Measurements from ENCODE around the gene TMEM207. TPM values are rescaled to one million over a fixed set of nuclear protein-coding genes. Genes with fewer than 3 reads are reported as not detected.
A peak's percentile ranks its signal among the peaks of the same experiment; 100 is the strongest.

Gene TMEM207
- total RNA-seq, 4 donors from 2014 or later, result not detected

DNA sequence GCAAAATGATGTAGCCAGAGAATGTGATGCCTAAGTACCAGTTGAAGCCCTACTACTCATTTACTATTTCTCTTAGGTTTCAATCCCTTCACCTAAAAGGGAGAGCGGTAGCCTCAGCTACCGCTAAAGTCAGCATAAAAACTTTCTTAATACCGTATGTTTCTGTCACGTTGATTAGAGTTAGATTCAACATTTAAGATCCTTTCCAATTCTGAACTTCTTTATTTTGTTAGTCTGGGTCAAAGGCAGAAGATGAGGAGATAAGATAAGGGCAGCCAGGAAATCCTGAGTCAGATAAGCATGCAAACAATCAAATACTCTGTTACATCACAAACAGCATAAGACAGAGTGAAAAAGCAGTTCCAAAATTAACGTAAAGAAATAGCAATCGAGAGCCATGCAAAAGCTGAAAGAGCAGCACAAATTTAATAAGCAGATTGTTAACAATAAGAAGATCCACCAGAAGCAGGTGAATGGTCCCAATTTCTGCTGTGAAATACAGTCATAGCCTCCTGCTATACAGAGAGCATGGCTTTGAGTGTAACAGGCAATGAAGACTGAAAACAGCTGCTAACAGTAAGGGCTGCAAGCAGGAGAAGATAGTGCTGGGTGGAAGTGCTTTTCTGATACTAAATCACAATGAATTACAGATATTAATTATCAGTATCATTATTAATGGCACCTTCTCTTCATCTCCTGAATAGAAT, 3.0 kb downstream of the TMEM207 start:
- Histone ChIP-seq H3K27me3 (no peaks in the 10 kb centered on the region), H3K4me1 (peaks cover 0 to 8% (median 0%) of the 10 kb centered on the region in 4 donors), H3K27ac (no peak overlapping the region), H3K36me3 (no peaks in the 10 kb centered on the region), H3K4me3 (no peak overlapping the region), H3K9me3 (no peaks in the 10 kb centered on the region)
- DNase-seq, result no peak
- intact Hi-C loops (cut with DNase I; ENCODE audit: low total_unique reads) (no loop called here), in situ Hi-C loops (cut with MboI; ENCODE audit: low pct_ligation_motif_present in 1 of 4, low pct_unique_long_range_greater_than_20kb in 1 of 4, low sequenced_read_pairs in 3 of 4) (loop anchor here in 1 of 4 donors (25.0 kb wide), 2 partner anchors 91 to 484 kb away; no protein-coding TSS in a partner anchor)
- TF ChIP-seq POLR2A (IDR thresholded peaks at IDR 0.05), result no peak
- TF ChIP-seq, protein P1, sequence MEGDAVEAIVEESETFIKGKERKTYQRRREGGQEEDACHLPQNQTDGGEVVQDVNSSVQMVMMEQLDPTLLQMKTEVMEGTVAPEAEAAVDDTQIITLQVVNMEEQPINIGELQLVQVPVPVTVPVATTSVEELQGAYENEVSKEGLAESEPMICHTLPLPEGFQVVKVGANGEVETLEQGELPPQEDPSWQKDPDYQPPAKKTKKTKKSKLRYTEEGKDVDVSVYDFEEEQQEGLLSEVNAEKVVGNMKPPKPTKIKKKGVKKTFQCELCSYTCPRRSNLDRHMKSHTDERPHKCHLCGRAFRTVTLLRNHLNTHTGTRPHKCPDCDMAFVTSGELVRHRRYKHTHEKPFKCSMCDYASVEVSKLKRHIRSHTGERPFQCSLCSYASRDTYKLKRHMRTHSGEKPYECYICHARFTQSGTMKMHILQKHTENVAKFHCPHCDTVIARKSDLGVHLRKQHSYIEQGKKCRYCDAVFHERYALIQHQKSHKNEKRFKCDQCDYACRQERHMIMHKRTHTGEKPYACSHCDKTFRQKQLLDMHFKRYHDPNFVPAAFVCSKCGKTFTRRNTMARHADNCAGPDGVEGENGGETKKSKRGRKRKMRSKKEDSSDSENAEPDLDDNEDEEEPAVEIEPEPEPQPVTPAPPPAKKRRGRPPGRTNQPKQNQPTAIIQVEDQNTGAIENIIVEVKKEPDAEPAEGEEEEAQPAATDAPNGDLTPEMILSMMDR (IDR thresholded peaks at IDR 0.05), result no peak
- TF ChIP-seq EP300 (IDR thresholded peaks at IDR 0.05; ENCODE audit: low read depth), result no peak
- TF ChIP-seq POLR2AphosphoS5 (IDR thresholded peaks at IDR 0.05), result no peak
- WGBS, 2 donors (ENCODE audit: low coverage in 1 of 2), result 34 to 36% methylated on average over 6 of the region's 6 CpGs

DNA sequence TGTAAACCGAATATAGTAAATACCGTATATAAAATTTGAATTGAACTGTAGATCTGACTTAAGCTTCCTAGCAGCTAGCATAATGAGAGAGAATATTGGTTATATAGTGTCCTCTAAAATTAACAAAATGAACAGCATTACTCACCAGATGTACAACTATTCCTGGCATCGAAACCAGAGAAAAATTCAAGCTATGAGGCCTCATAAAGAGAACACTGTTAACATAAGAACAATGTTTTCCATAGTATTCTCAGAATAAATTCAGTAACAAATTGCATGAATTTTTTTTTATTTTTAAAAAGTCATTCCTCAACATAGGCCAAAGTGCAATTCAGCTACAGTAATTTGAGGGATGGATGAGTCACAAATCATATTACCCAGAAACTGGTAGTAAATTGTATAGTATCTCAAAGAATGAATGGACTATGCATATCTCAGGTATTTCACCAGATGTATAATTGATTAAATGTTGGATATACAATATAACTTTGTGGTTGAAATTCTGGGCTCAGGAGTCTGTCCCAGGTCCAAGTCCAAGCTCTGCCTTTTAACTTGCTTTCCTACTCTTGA, 5.0 kb downstream of the TMEM207 start:
- in situ Hi-C loops (cut with MboI; ENCODE audit: low pct_ligation_motif_present in 1 of 4, low pct_unique_long_range_greater_than_20kb in 1 of 4, low sequenced_read_pairs in 3 of 4) (loop anchor here in 1 of 4 donors (25.0 kb wide), 2 partner anchors 93 to 482 kb away; no protein-coding TSS in a partner anchor), intact Hi-C loops (cut with DNase I; ENCODE audit: low total_unique reads) (no loop called here)
- Histone ChIP-seq H3K9me3 (no peaks in the 10 kb centered on the region), H3K4me1 (peaks cover 0 to 8% (median 0%) of the 10 kb centered on the region in 4 donors), H3K27ac (no peak overlapping the region), H3K27me3 (no peaks in the 10 kb centered on the region), H3K4me3 (no peak overlapping the region), H3K36me3 (no peaks in the 10 kb centered on the region)
- WGBS, 2 donors (ENCODE audit: low coverage in 1 of 2), result 69 to 90% methylated on average over 3 of the region's 3 CpGs
- TF ChIP-seq, protein P1 (IDR thresholded peaks at IDR 0.05), result no peak
- TF ChIP-seq POLR2AphosphoS5 (IDR thresholded peaks at IDR 0.05) (no peak), EP300 (IDR thresholded peaks at IDR 0.05; ENCODE audit: low read depth) (no peak), POLR2A (IDR thresholded peaks at IDR 0.05) (no peak)
- no peak for DNase-seq

DNA sequence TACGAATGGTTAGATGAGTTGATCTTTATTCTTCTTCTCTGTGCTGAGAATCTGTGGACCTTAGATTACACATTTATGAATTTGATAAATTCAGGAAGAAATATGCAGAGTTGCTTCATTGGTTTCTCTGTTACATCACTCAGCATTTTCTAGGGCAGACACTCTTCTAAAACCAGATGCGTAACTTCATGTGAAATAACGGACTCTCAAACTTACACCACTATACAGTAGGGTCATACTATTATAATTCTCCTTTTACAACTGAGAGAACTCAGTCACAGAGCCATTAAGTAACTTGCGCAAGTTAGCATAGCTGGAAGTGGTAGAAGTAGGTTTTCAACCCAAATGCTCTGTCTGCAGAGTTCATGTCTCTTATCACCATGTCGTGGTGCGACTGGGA, 5.7 kb downstream of the TMEM207 start:
- Histone ChIP-seq H3K27ac (no peak overlapping the region), H3K4me3 (no peak overlapping the region), H3K27me3 (no peaks in the 10 kb centered on the region), H3K36me3 (no peaks in the 10 kb centered on the region), H3K4me1 (peaks cover 0 to 8% (median 0%) of the 10 kb centered on the region in 4 donors), H3K9me3 (no peaks in the 10 kb centered on the region)
- TF ChIP-seq, protein P1 (IDR thresholded peaks at IDR 0.05), result no peak
- TF ChIP-seq POLR2AphosphoS5 (IDR thresholded peaks at IDR 0.05), result no peak
- TF ChIP-seq EP300 (IDR thresholded peaks at IDR 0.05; ENCODE audit: low read depth), result no peak
- no peak for TF ChIP-seq POLR2A (IDR thresholded peaks at IDR 0.05)
- DNase-seq, result no peak
- intact Hi-C loops (cut with DNase I; ENCODE audit: low total_unique reads), result no loop called here
- 84 to 89% methylated on average over 6 of the region's 6 CpGs for WGBS, 2 donors (ENCODE audit: low coverage in 1 of 2)
- in situ Hi-C loops (cut with MboI; ENCODE audit: low pct_ligation_motif_present in 1 of 4, low pct_unique_long_range_greater_than_20kb in 1 of 4, low sequenced_read_pairs in 3 of 4), result loop anchor here in 1 of 4 donors (25.0 kb wide), 2 partner anchors 93 to 482 kb away; no protein-coding TSS in a partner anchor

DNA sequence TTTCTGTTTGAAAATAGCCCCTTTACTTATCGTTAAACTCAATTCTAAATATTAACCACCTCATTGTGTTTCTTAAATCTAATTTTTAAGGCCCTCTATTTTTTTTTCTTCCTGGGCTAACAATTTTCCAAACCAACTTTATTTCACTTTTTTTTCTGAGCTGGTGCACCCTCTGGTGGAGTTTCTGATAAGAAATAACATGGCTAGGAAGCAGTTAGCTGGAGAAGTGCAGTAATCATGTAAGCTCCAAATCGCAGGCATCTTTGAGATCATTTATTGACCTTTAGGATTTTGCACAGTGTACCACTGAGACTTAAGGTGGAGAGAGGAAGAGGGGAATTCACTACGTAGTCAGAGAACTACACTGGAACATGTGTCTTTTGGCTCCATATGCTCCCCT, 6.4 kb downstream of the TMEM207 start:
- no peaks in the 10 kb centered on the region for H3K9me3 ChIP-seq
- DNase-seq, result no peak
- H3K4me1 ChIP-seq, result peaks cover 0 to 8% (median 0%) of the 10 kb centered on the region in 4 donors
- intact Hi-C loops (cut with DNase I; ENCODE audit: low total_unique reads), result no loop called here
- no peaks in the 10 kb centered on the region for H3K27me3 ChIP-seq
- H3K36me3 ChIP-seq, result no peaks in the 10 kb centered on the region
- WGBS, 2 donors (ENCODE audit: low coverage in 1 of 2), result 76 to 80% methylated on average over 3 of the region's 3 CpGs
- TF ChIP-seq POLR2A (IDR thresholded peaks at IDR 0.05), result no peak
- TF ChIP-seq, protein P1 (IDR thresholded peaks at IDR 0.05), result peak in 1 of 5 experiments; percentile 3
- H3K27ac ChIP-seq, result no peak overlapping the region
- no peak overlapping the region for H3K4me3 ChIP-seq
- in situ Hi-C loops (cut with MboI; ENCODE audit: low pct_ligation_motif_present in 1 of 4, low pct_unique_long_range_greater_than_20kb in 1 of 4, low sequenced_read_pairs in 3 of 4), result loop anchor here in 1 of 4 donors (25.0 kb wide), 2 partner anchors 94 to 481 kb away; no protein-coding TSS in a partner anchor
